Measurements from ENCODE around the gene FAM174B.

The FAM174B gene

DNA sequence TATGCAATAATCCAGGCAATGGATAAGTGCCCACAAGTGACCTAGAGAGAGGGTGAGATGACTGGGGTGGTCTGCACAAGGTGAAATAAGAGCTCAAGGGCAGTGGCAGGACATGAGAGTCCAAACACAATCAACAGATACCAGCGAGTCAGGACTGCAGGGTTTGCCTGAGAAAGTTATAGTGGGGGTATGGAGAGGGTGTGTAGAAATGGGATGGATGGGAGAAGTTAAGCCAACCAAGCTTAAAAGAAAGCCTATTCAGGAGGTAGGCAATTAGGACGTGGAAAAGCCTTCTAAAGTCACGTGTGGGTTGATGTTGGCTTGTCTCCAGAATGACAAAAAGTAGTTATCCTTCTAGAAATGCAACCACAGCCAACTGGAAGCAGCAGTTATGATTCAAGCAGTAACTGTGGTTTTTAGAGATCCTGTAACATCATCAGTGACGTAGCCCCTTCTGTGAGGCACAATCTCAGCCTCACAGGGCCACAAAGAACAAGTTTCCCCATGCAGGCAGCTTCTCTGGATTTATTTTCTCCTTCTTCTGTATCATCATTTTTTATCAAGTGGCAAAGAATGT is 56.1 kb downstream of the FAM174B start:
- DNase-seq = no peak

DNA sequence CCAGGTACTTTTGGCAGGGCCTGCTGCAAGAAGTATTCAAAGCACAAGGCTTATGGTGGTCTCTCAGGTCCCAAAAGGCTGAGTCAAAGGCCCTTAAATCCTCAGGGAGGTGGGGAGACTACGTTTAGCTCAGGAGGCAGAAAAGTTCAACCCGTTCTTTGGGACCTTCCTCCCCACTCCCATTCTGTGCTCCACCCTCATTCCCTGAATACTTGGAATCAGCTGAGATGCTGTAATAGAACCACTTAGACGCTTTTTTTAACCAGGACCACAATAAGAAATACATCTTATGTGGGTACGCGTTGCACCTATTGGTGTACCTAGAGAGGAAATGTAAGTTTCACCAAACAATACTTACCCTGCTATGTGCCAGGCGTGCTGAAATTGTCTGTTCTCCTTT is 58.0 kb downstream of the FAM174B start:
- DNase-seq = no peak

DNA sequence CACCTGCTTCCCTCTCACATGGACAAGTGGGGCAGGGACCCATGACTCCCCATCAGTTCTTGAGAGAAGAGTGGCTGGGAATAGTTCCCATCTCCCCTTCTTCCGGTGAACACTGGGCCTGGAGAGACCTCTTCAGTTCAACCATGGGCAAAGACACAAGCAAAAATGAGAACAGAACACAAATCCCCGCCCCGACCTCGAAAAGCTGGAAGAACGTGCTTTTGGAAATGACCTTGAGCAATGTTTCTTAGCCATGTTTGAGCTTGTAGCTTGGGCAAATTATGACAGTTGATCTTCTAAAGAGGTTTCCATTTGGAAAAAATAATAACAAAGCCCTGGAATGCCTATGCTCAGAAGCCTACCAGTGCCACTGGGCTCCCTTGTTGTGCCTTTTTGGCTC is 59.0 kb downstream of the FAM174B start:
- DNase-seq = no peak

DNA sequence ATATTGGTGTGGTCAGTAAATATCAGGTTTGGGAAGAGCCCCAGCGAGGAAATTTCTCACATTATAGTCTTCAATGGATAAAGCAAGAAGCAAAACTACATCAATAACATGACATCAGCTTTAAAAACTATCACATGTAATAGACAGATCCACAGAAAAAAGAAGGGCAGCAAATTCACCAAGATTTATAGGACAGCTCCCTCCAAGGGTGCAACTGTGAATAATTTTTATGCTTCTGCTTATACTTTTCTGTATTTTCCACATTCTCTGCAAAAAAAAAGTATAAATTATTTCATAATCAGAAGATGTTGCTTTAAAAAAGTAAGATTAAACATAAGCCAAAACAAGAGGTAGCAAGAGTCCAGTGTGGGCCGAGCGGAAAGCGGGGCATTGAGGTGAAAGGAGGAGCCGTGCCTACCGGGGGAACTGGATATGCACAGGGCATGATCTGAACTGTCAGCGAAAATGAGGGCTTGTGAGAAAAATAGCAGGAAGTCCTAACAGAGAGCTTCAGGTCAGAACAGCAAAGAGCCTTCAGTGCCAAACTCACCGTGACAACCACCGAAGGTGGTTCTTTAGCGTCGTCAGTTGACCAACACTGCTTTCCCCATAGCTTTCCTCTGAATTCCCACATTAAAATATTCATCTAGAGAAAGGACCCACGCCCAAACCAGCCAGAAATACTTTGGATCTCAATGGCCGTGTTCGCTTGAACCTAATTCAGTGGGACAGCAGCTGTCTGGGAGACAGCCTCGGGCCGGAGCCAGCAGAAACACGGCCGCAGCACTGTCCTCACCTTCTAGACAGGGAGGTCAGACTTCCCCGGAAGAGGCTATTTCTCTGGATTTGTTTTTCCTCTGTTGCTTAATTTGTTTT is 59.8 kb downstream of the FAM174B start:
- no peak for DNase-seq

DNA sequence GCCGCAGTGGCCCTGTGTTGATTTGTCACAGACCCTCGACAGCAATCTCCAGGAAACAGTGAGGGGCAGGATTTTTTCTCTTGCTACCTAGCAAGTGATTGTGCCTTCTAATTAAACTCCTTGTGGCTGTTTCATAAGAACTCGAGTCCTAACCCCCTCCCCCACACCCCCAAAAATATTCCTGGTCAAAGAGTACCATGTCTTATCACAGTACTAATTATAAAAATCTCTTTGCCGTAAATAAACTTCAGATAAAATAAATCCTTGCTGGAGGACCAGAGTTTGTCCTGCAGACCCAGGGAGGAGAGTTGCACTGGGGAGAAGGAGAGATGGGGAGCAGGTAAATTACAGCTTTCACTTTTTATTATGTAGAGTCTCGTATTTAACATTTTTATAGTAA is 64.3 kb downstream of the FAM174B start:
- no peak for DNase-seq

DNA sequence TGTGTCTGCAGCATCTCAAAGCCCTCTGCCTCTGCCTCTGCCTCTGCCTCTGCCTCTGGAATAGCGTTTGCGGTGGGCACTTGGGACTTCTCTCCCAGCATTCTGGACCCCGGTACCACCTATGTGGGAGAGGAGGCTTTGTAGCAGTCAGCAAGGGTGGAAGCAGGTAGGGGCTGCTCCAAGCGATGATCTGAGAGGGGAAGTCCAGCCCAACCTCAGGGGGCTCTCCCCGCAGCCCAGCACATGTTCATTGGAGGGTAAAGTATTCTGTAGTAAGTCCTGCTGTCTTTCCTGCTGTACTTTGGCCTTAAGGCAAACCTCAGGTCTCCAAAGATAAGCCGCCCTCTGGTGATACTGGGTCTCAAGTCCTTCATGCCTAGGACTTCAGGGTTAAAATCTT is 68.6 kb downstream of the FAM174B start:
- no peak for DNase-seq

DNA sequence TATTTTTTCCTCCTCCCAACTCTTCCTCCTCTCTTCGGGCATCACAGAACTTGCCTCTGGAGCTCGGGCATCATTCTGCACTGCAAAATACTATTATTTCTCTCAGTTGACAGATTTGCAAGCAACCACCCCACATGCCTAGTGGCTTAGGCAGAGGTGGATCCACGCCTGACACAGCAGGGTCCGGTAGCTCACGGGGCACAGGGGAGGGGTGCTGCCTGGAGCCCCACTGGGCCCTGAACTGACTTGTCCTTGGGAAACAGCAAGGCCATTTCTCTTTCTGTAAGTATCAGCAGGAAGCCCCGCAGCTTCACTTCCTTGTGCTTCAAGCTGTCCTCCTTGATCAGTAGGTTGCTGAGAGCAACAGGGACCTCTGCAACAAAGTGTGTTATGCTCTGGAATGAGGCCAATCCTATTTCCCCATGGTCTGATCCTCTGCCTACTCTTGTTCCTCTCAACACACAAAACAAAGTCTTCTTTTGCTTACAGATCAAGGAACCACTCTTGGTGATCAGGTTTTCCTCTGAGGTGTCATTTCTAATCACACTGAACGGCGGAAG is 69.1 kb downstream of the FAM174B start:
- DNase-seq = no peak

DNA sequence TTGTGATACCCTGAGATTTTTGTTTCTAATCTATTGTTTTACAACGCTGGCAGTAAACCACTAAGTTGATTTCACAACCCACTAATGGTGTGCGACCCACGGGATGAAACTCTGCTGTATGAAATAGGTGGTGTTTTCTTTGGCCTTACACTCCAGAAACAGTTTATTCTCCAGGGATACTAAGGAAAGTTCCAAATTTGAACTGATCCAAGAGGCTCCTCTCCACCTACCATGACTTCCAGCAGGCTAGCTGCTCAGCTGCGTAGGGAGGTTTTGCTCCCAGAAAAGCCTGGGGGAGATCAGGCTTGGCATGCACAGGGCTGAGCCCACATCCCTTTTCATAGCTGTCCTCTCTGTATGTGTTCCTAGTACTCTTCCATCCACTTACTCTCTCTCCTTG is 71.5 kb downstream of the FAM174B start:
- DNase-seq = no peak

DNA sequence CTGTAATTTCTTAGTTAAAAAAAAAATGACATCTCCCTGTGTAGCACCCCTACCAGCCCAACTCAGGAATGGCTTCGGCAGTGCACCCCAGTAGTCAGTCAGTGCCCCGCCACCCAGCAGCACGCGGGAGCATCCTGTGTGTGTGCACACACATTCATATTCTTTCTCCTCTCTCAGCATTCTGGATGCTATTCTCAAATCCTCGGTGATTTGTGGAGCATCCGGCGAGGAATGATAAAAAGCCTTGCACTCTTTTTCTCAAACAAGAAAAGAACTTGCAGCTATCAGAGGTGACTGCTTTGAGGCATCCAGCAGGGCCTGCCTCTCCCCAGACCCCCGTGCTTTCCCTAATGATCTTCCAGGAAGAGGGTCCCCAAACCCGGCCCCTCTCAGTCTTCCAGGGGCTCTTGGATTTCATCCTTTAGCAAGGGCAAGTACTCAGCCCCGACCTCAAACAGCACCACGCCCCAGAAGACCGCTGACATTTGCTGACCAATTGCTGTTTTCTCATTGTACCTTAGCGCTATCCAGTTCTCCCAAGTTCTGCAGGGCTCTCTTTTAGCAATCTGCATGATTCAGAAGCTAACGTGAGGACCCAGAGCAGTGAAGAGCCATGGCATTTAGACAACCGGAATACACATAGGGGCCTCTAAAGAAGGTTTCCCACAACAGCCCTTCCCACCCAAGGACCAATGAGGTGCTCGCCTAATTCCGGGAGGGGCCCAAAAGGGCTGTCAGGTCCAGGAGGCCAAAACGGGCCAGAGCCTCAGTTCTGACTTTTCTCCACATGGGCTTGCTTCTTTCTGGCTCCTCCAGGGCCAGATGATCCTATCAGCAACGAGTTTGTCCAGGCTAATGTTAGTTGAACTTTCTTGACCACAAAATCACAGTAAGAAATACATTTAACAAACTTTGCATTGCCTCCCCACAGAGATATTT is 72.2 kb downstream of the FAM174B start:
- DNase-seq = no peak

DNA sequence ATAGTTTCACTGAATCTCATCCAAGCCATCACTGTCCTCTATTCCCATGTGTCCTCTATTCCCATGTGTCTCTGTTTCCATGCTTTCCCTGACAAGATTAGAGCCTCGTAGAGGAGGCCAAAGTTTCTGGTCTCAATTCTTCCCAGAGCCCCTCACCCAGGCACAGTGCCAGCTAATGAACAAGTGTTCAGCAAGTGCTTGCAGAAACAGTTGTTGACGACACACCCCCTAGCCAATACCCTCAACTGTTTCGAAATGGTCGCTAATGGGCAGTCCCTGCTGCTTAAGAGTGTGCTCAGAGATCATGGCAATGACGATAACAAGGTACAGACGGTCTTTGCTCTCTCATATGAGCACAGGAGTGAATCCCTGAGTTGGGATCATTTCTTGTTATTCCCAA is 73.4 kb downstream of the FAM174B start:
- DNase-seq = no peak

DNA sequence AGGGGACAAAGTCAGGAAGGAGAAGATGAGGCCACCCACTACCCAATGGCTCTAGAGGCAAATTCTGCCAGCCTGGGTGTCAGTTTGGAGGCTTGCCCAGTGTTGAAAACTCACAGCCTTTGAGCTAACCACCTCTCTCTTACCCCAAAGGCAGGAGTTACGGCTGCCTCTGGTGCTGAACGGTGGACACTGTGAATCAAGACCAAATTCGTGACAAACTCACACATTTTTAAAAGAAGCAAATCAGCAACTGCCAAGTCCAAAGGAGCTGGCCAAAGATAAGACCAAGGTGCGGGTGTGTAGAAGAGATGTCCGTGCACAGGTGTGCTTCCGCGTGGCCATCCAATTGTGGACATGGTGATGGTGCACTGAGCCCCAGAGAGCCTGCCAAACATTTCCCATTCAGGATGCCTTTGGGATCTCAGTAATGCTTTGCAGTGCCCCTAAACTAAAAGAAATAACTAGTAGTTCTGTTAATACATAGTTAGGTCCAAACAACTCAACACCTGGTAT is 74.6 kb downstream of the FAM174B start:
- no peak for DNase-seq

DNA sequence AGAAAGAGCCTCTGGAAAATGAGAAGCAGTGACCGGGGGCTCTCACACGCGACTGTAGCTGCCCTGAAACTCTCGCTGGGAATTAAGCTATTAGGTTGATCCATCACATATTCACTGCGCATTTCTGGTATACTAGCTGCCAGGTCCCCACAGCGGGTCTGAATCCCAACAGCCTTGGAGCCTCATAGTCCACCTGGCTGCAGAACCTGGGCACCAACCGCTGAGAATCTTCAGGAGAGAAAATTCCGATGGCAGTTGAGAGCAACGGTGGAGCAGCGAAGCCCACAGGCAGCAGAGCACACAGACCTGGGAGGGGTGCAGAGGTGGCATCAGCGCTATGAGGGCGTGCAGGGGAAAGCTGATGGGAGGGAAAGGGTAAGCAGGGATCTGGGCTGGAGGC is 75.1 kb downstream of the FAM174B start:
- no peak for DNase-seq

DNA sequence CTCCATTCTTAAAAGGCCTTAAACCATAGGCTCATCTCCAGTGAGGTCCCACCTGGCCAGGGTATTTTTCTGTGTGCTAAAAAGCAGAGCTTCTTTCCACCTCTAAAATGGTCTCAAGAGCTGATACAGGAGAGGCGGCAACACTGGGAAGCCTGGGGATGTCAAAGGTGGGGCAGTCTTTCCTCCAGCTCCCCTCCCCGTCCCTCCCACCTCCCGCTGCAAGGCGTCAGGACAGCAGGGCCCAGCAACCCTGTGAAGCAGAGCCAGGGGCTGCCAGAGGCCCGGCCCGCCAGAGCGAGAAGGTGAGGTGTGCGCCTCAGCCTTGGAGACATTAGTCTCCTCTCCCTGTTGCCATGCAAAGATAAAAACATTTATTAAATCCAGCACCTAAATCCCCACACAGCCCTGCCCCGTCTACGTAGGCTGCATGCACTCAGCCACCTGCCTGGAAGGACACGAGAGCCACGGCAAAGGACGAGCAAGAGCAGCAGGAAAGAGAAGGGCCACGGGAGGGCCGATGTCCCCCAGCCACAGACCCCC is 75.6 kb downstream of the FAM174B start:
- no peak for DNase-seq

DNA sequence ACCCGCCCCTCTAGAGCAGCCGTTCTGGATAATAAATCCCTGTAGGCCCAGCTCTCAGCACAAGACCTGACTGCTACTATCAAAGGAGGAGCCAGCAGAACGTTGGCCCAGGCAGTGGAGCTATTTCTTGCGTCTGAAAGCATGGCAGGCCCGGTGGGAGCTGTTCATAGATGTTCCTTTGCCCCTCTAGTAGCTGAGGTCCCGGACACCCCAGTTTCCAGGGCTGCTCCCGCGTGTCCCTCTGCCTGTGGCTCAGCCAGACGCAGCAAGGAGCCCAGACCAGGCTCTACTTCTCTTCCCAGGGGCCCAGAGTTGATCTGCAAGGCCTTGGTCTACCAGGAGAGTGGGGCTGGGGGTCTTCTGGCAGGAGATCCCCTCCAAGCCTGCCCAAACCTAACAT is 76.1 kb downstream of the FAM174B start:
- DNase-seq = no peak

DNA sequence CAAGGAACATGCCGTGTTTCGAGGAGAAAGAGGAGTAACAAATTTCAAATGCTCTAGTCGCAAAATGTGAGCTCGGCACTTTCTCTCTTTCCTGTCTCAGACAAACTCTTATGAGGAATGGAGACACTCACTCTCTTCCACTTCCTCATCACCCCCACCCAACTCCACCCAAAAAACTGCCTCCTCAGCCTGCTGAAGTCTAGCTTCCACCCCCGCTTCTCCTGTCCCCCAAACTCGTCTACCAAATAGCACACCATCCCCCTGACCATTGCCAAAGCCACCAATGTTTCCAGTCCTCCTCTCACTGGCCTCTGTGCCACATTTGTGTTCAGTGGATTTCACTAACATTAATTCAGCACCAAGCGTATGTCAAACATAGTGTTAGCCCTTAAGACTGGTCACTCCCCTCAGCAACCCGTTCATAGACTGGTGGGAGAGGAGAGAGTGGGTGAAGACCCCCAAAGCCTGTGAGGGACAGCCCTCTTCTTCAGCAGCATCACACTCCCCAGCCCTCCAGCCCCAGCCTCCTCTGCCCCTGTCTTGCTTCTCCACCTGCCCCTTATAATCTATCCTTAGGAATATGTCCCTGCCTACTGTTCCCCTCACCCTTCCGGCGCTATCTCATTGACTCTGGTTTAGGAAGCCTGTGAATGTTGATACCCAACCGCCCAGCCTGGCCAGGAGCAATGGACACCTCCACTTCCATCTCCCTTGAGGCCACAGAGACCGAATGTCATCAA is 77.3 kb downstream of the FAM174B start:
- DNase-seq = no peak

DNA sequence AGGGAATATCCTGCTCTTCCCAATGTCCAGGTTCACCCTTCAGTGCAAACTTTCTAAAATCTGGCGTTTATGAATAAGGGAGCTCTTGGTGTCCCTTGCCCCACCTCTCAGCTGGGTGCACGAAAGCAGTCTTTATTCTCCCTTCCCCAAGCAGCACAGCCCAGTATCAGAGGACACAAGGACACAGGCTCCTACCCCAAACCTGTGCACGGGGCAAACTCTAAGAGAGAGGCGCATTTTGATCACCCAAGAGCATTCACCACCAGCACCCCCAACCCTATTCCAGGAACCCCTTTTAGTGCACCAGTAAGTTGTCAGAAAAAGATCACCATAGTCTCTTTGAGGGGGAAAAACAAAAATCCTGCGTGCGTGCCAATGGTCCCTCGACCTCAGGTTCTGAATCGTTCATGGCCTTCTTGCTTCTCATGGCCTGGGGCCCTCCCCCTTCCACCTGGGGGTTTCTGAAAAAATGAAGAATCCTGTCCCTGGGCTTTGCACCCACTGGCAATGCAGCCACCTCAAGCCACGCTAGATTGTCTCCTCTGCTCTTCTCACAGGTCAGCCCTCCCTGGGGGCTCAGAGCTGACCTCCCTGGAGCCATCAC is 78.9 kb downstream of the FAM174B start:
- DNase-seq = no peak

DNA sequence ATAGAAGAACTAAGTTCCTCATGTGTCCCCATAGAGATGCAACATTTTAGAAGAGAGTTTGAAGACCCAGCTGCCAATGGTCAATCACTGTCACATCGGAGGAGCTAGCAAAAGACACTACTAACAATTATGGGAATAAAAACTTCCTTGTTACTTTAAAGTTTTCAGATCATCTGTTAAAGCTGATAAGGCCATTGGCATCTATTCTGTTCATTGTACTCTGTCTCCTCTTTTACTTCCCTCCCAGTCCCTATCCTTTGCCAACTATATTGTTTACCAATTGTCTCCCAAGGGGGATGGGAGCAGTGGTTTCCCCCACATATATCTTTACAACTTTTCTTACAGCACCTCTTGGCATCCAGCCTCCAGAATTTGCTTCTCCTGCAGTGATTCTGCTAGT is 81.0 kb downstream of the FAM174B start:
- DNase-seq = no peak

DNA sequence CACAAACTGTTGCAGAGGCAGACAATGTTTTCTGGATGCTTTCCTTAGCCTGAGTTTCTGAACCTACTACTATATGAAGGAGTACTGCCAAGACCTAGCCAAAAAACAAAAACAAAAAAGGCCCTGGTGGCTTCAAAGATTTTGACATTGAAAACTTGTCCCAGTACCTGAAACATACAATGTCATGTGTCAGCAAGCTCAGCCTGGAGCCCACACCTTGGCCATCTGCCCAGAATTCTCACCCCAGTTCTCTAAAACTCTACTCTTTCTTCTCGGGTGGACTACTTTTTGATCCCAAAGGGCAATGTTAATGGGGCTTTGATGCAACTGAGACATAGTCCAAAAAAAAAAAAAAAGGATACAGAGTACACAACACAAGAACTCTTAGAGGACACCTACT is 81.4 kb downstream of the FAM174B start:
- DNase-seq = no peak

DNA sequence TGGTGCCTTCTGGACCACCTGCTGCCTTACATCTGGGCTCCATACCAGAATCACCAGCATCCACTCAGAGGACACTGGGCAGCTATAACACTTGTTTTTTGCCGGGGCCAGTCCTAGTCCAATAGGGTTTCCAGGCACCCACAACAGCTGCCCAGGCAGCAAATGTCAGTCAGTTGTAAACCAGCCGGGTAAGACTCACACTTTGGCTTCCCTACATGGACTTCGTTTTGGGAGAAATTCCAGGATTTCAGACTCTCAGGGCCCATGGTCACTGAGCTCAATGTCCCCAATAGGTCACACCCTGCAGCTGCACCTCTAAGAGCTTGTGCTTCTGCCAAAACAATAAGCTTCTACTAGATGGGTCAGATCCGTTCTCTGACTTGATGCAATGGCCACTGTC is 83.8 kb downstream of the FAM174B start:
- DNase-seq = no peak

DNA sequence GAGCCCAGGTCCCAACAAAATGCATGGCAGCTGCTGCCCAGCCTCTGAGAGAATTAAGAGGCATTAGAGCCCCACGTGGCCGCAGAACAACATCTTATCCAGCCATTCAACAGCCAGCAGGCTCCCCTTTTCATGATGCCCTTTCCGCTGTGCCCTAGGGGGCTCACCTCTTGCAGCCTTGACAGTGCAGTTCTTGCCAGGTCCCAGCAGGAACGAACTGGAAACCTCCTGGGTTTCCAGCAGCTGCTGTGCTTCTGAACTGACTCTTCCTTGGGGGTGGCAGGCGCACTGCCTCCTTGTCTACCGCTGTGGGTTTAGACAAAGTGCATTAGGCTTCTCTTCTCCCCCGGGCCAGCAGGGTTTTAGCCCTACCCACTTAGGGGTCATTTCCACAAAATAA is 85.2 kb downstream of the FAM174B start:
- DNase-seq = no peak

DNA sequence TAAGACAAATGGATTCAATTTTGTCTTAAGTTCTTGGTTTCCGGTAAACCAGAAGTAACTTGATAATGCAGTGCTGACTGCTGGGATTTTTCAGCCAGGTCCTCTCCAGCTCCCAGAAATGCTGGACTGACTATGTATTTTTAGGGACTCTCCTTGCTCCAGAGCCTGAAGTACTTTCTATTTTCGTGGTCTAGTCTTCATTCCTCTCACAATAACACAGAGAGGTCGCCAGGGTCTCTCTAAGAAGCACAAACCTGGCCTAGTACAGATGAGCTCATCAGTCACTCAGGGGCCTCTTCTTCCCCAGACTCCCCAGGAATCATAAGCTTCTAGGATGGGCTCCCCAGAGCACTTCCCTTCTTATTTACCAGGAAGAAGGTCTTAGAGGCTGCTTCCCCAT is 85.8 kb downstream of the FAM174B start:
- no peak for DNase-seq
